Upper lobe of left lung (tissue), 4 donors: Measurements from ENCODE around the gene TANGO2.

Source experiments
- CTCF ChIP-seq, 6 experiments: fragments of 450-650 bp in 4 of 6; fragments of 200-600 bp in 2 of 6; sonication (generic) in 2 of 6; IDR thresholded peaks; one replicate each; pipeline ENCODE4 v1.5.1; 2016 to 2019; ENCODE audit warnings: antibody characterized with exemption in 6 of 6
- EP300 ChIP-seq, 4 donors: sonication (generic); formaldehyde crosslinking; IDR thresholded peaks; one replicate each; pipeline ENCODE4 v1.5.1; 2017; ENCODE audit warnings: antibody characterized with exemption in 4 of 4, control low read depth in 2 of 4
- POLR2A ChIP-seq, 4 donors: fragments of 450-650 bp; IDR thresholded peaks; one replicate each; pipeline ENCODE4 v1.5.1; 2016 to 2017; ENCODE audit warnings: antibody characterized with exemption in 4 of 4, mild to moderate bottlenecking in 2 of 4

- TF ChIP-seq CTCF (IDR thresholded peaks at IDR 0.05) (no peak), POLR2A (IDR thresholded peaks at IDR 0.05) (no peak), EP300 (IDR thresholded peaks at IDR 0.05) (no peak)
Observed at GRCh38 chr22:19979712-19980493, 41.0 kb upstream of the TANGO2 start.
